ENCODE measurements around the gene CHIC1.

DNA sequence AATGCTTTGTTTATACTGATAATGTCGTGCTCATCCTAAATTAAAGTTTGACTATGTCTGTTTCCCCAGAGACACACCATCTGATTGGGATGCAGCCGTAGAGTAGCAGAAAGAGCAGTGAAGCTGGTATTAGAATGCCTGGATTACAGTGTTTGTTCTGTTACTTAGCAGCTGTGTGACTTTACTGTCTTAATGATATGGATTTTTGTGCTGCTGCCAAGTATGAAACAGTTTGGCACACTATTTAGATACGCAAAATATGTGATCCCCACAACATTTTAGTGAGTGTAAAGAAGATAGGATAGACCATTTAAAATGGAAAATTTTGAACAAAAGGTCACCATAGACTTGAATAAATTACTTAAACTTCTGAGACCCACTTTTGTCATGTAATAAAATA is 1.2 kb upstream of the CHIC1 start:
- TF ChIP-seq, protein P1, sequence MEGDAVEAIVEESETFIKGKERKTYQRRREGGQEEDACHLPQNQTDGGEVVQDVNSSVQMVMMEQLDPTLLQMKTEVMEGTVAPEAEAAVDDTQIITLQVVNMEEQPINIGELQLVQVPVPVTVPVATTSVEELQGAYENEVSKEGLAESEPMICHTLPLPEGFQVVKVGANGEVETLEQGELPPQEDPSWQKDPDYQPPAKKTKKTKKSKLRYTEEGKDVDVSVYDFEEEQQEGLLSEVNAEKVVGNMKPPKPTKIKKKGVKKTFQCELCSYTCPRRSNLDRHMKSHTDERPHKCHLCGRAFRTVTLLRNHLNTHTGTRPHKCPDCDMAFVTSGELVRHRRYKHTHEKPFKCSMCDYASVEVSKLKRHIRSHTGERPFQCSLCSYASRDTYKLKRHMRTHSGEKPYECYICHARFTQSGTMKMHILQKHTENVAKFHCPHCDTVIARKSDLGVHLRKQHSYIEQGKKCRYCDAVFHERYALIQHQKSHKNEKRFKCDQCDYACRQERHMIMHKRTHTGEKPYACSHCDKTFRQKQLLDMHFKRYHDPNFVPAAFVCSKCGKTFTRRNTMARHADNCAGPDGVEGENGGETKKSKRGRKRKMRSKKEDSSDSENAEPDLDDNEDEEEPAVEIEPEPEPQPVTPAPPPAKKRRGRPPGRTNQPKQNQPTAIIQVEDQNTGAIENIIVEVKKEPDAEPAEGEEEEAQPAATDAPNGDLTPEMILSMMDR (IDR thresholded peaks at IDR 0.05) = no peak
- no peak for TF ChIP-seq POLR2A (IDR thresholded peaks at IDR 0.05)
